Astrocyte (in vitro differentiated cells and primary cell): ENCODE measurements around the gene SLC9A3. TPM values are rescaled to one million over a fixed set of nuclear protein-coding genes. Genes with fewer than 3 reads are reported as not detected.

Experiments
- DNase-seq: peaks from one replicate; pipeline ENCODE4 v3.0.0-alpha.2; 2010; ENCODE audit warnings: low read depth
- FAIRE-seq: peaks from 2 replicates; lab custom pipeline; 2011; peaks lifted over from hg19 to GRCh38; lab: Jason Lieb, UNC
- H2AFZ ChIP-seq: 2 replicates; pipeline ENCODE4 v1.6.0; 2012; ENCODE audit warnings: low read depth, low read length, inconsistent platforms
- H3K27ac ChIP-seq: 2 replicates; pipeline ENCODE4 v1.5.1; 2011; ENCODE audit warnings: low read depth, low read length, inconsistent platforms
- H3K27me3 ChIP-seq: 2 replicates; pipeline ENCODE4 v1.6.0; 2011; ENCODE audit warnings: low read length, inconsistent platforms; ENCODE audit not compliant: insufficient read depth
- H3K36me3 ChIP-seq: 2 replicates; pipeline ENCODE4 v1.5.1; 2011; ENCODE audit warnings: low read length, inconsistent platforms; ENCODE audit not compliant: insufficient read depth
- H3K4me1 ChIP-seq: 2 replicates; pipeline ENCODE4 v1.5.1; 2011; ENCODE audit warnings: low read length, inconsistent platforms; ENCODE audit not compliant: insufficient read depth
- H3K4me2 ChIP-seq: 2 replicates; pipeline ENCODE4 v1.6.0; 2012; ENCODE audit warnings: low read length, inconsistent platforms
- H3K4me3 ChIP-seq: 2 replicates; pipeline ENCODE4 v1.5.1; 2011; ENCODE audit warnings: low read depth, mild to moderate bottlenecking, low read length, inconsistent platforms; ENCODE audit not compliant: insufficient read depth
- H3K79me2 ChIP-seq: 2 replicates; pipeline ENCODE4 v1.6.0; 2012; ENCODE audit warnings: mild to moderate bottlenecking, low read length, inconsistent platforms; ENCODE audit not compliant: insufficient read depth
- H3K9ac ChIP-seq: 2 replicates; pipeline ENCODE4 v1.6.0; 2012; ENCODE audit warnings: mild to moderate bottlenecking, low read length, inconsistent platforms
- H3K9me3 ChIP-seq: 2 replicates; pipeline ENCODE4 v1.5.1; 2012; ENCODE audit warnings: low read depth, mild to moderate bottlenecking, low read length, inconsistent platforms; ENCODE audit not compliant: insufficient read depth
- H4K20me1 ChIP-seq: 2 replicates; pipeline ENCODE4 v1.6.0; 2012; ENCODE audit warnings: low read length, inconsistent platforms; ENCODE audit not compliant: insufficient read depth
- H3K27ac Mint-ChIP-seq: one replicate; pipeline ENCODE4 v1.8.0; 2021; ENCODE audit warnings: mild to moderate bottlenecking, mixed read lengths; ENCODE audit not compliant: unreplicated experiment
- H3K27me3 Mint-ChIP-seq: one replicate; pipeline ENCODE4 v1.8.0; 2021; ENCODE audit warnings: low read depth, mixed read lengths; ENCODE audit not compliant: unreplicated experiment
- H3K36me3 Mint-ChIP-seq: one replicate; pipeline ENCODE4 v1.8.0; 2021; ENCODE audit warnings: low read depth, mixed read lengths; ENCODE audit not compliant: unreplicated experiment
- H3K4me1 Mint-ChIP-seq: one replicate; pipeline ENCODE4 v1.8.0; 2021; ENCODE audit warnings: low read depth, mixed read lengths; ENCODE audit not compliant: unreplicated experiment
- H3K4me3 Mint-ChIP-seq: one replicate; pipeline ENCODE4 v1.8.0; 2021; ENCODE audit warnings: mild to moderate bottlenecking, moderate library complexity, mixed read lengths; ENCODE audit not compliant: unreplicated experiment
- H3K9me3 Mint-ChIP-seq: one replicate; pipeline ENCODE4 v1.8.0; 2021; ENCODE audit warnings: mild to moderate bottlenecking, mixed read lengths; ENCODE audit not compliant: unreplicated experiment
- EZH2 ChIP-seq: IDR thresholded peaks from 2 replicates; pipeline ENCODE4 v1.6.1; 2012; ENCODE audit warnings: mild to moderate bottlenecking, low read length, inconsistent platforms; ENCODE audit not compliant: insufficient read depth
- total RNA-seq: library from RNA; stranded (reverse); gene quantifications from 2 replicates; pipeline ENCODE4 v1.2.1, GENCODE V29; 2021
- TF ChIP-seq, protein P1 (sequence below): IDR thresholded peaks from 2 replicates; pipeline ENCODE4 v1.5.1; 2011; ENCODE audit warnings: low read depth, mild to moderate bottlenecking, inconsistent platforms, low read length, moderate library complexity; ENCODE audit not compliant: insufficient read depth

The SLC9A3 gene
- total RNA-seq, 1 donor from 2014 or later = 1.0 TPM

GRCh38 chr5:469752-470483 is 54.3 kb downstream of the SLC9A3 start:
- Histone ChIP-seq H3K27me3 (no peaks in the 10 kb centered on the region), H3K4me2 (no peak overlapping the region), H3K4me3 (no peak overlapping the region), H2AFZ (no peak overlapping the region), H4K20me1 (peaks cover 18% of the 10 kb centered on the region), H3K9me3 (no peaks in the 10 kb centered on the region), H3K4me1 (peaks cover 17% of the 10 kb centered on the region), H3K79me2 (peaks cover 20% of the 10 kb centered on the region), H3K9ac (no peak overlapping the region), H3K36me3 (peaks cover 8% of the 10 kb centered on the region), H3K27ac (no peak overlapping the region)
- DNase-seq (no peak), FAIRE-seq (no peak)
- Mint-ChIP-seq H3K4me1 (peaks cover 4% of the 10 kb centered on the region), H3K36me3 (peaks cover 11% of the 10 kb centered on the region), H3K27me3 (no peaks in the 10 kb centered on the region), H3K27ac (no peak overlapping the region), H3K4me3 (no peak overlapping the region), H3K9me3 (no peaks in the 10 kb centered on the region)
- TF ChIP-seq, protein P1, sequence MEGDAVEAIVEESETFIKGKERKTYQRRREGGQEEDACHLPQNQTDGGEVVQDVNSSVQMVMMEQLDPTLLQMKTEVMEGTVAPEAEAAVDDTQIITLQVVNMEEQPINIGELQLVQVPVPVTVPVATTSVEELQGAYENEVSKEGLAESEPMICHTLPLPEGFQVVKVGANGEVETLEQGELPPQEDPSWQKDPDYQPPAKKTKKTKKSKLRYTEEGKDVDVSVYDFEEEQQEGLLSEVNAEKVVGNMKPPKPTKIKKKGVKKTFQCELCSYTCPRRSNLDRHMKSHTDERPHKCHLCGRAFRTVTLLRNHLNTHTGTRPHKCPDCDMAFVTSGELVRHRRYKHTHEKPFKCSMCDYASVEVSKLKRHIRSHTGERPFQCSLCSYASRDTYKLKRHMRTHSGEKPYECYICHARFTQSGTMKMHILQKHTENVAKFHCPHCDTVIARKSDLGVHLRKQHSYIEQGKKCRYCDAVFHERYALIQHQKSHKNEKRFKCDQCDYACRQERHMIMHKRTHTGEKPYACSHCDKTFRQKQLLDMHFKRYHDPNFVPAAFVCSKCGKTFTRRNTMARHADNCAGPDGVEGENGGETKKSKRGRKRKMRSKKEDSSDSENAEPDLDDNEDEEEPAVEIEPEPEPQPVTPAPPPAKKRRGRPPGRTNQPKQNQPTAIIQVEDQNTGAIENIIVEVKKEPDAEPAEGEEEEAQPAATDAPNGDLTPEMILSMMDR = no peak
- no peak for TF ChIP-seq EZH2

GRCh38 chr5:468401-468800 is 55.8 kb downstream of the SLC9A3 start:
- H3K27me3 Mint-ChIP-seq = no peaks in the 10 kb centered on the region
- H3K4me3 ChIP-seq = no peak overlapping the region
- no peaks in the 10 kb centered on the region for H3K9me3 ChIP-seq
- no peaks in the 10 kb centered on the region for H3K9me3 Mint-ChIP-seq
- no peak overlapping the region for H3K4me2 ChIP-seq
- H4K20me1 ChIP-seq = peaks cover 14% of the 10 kb centered on the region
- H3K36me3 ChIP-seq = peaks cover 10% of the 10 kb centered on the region
- no peaks in the 10 kb centered on the region for H3K27me3 ChIP-seq
- no peak overlapping the region for H3K27ac Mint-ChIP-seq
- H2AFZ ChIP-seq = no peak overlapping the region
- peaks cover 20% of the 10 kb centered on the region for H3K79me2 ChIP-seq
- FAIRE-seq (no peak), DNase-seq (no peak)
- H3K9ac ChIP-seq = no peak overlapping the region
- H3K27ac ChIP-seq = no peak overlapping the region
- peaks cover 4% of the 10 kb centered on the region for H3K4me1 Mint-ChIP-seq
- TF ChIP-seq EZH2 = no peak
- TF ChIP-seq, protein P1 = no peak
- H3K4me3 Mint-ChIP-seq = no peak overlapping the region
- H3K4me1 ChIP-seq = peaks cover 14% of the 10 kb centered on the region
- H3K36me3 Mint-ChIP-seq = peaks cover 14% of the 10 kb centered on the region

DNA sequence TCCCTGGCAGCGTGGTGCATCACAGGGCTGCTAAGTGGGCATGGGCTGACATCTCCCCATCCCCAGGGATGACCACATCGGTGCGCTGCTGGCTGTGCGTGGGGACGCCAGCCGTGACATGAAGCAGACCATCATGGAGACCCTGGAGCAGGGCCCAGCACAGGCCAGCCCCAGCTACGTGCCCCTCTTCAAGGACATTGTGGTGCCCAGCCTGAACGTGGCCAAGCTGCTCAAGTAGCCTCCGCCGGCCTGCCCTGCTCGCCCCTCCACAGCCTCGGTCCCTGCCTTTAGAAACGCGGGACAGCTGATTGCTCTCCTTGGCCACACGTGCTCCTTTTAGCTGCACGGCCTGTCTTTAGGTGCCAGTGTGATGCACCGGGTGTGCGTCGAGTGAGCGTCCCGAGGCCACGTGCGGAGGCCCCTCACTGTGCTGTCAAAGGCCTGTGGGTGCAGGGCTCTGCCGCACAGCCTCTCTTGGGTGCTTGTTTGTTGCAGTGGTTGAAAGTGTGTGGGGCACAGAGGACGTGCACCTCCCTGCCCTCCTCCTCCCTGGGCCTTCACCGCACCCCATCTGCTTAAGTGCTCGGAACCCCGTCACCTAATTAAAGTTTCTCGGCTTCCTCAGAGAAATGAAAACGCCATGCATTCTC is 57.5 kb downstream of the SLC9A3 start:
- H2AFZ ChIP-seq = no peak overlapping the region
- Mint-ChIP-seq H3K36me3 (peaks cover 19% of the 10 kb centered on the region), H3K27ac (no peak overlapping the region), H3K4me1 (peaks cover 3% of the 10 kb centered on the region), H3K27me3 (no peaks in the 10 kb centered on the region), H3K4me3 (no peak overlapping the region), H3K9me3 (no peaks in the 10 kb centered on the region)
- peaks cover 6% of the 10 kb centered on the region for H3K4me1 ChIP-seq
- peaks cover 11% of the 10 kb centered on the region for H4K20me1 ChIP-seq
- H3K36me3 ChIP-seq = peaks cover 20% of the 10 kb centered on the region
- H3K9ac ChIP-seq = no peak overlapping the region
- FAIRE-seq = no peak
- H3K79me2 ChIP-seq = peaks cover 12% of the 10 kb centered on the region
- TF ChIP-seq, protein P1 = no peak
- no peak for TF ChIP-seq EZH2
- H3K9me3 ChIP-seq = no peaks in the 10 kb centered on the region
- H3K27me3 ChIP-seq = no peaks in the 10 kb centered on the region
- no peak overlapping the region for H3K27ac ChIP-seq
- H3K4me2 ChIP-seq = no peak overlapping the region
- no peak for DNase-seq
- H3K4me3 ChIP-seq = no peak overlapping the region
